ENCODE measurements around the gene ZFAND5. TPM values are rescaled to one million over a fixed set of nuclear protein-coding genes. Genes with fewer than 3 reads are reported as not detected.

The ZFAND5 gene
- total RNA-seq: 149 and 193 TPM in 2 replicates

DNA sequence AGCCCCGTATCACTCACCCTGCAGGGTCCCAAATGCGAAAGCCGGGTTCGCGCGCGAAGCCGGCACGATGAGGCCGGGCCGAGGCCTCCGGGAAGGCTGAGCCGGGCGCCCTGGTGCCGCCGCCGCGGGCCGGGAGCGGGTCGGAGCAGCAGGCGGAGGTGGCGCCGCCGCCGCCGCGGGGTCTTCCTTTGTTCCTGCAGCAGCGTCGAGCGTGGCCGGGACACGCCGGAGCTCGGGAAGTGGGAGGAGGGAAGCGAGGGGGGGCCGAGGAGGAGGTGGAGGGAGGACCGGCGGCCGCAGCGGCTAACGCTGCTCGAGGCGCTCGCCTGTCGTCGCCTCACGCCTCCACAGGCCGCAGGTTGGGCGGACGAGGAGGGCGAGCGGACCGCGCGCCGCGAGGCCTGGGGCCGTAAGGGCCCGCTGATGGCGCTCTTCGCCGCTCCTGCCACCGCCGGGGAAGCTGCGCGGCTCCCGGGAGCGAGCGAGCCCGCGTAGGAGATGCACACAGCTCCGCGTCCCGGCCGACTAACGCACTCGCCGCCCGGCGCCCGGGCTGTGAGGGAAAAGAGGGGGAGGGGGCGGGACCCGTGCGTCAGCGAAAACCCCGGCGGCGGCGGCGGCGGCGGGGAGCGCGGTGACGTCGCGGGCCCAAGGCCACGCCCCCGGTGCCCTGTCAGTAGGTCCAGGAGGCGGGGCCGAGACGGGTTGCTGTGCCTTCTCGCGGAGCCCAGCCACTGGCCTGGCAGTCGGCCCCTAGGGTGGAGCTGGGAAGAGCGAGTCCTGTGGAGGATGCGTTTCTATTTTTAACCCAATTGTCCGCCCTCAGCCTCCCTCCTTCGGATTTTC is at the start of gene ZFAND5:
Gene ZFAND5 (minus strand): TSS at position 530 of the 846 bp plus-strand sequence. CDS start 4,430 bp downstream, outside the sequence.

Other genes with a start within 250 kb of the ZFAND5 start
- gene GDA, start 215.8 kb downstream of the ZFAND5 start, total RNA-seq: not detected in 2 replicates
- gene TMC1, start 156.4 kb upstream of the ZFAND5 start, total RNA-seq: 1.3 TPM in 1 of 2 replicates, not detected in the other